BJ (cell line): ENCODE data around the gene XXYLT1. TPM values are rescaled to one million over a fixed set of nuclear protein-coding genes. Genes with fewer than 3 reads are reported as not detected.

ENCODE experiments used
- CTCF ChIA-PET: fragments of 350-600 bp; formaldehyde crosslinking; extraction: SDS; loops from one replicate; lab custom pipeline; 2021; ENCODE audit warnings: antibody characterized with exemption, inconsistent platforms; lab: Yijun Ruan, JAX
- POLR2A ChIA-PET: fragments of 300-600 bp; sonication (Branson Sonifier 250); formaldehyde crosslinking; extraction: SDS; loops from one replicate; lab custom pipeline; 2021; ENCODE audit warnings: antibody characterized with exemption; lab: Charles Lee
- DNase-seq: peaks from one replicate; pipeline ENCODE4 v3.0.0-alpha.2; 2011; ENCODE audit warnings: low read depth
- H3K27me3 ChIP-seq: 2 replicates; pipeline ENCODE4 v1.6.0; 2011; ENCODE audit warnings: low read length; ENCODE audit not compliant: control insufficient read depth, insufficient read depth
- H3K36me3 ChIP-seq: 2 replicates; pipeline ENCODE4 v1.5.1; 2011; ENCODE audit warnings: low read length; ENCODE audit not compliant: control insufficient read depth, insufficient read depth
- H3K4me3 ChIP-seq: 2 replicates; pipeline ENCODE4 v1.5.1; 2011; ENCODE audit warnings: low read depth, mild to moderate bottlenecking, control low read depth, low read length
- polyA plus RNA-seq: library from polyadenylated mRNA; depleted of rRNA; stranded (reverse); fragments of >200 nt; gene quantifications from 2 replicates; pipeline ENCODE4 v1.2.3, GENCODE V29; 2011
- TF ChIP-seq, protein P1 (sequence below): IDR thresholded peaks from 2 replicates; pipeline ENCODE4 v1.5.1; 2011; ENCODE audit warnings: low read depth, mild to moderate bottlenecking, control low read depth, inconsistent platforms, low read length, moderate library complexity; ENCODE audit not compliant: insufficient read depth

XXYLT1 gene
- polyA plus RNA-seq, 1 experiment: 33.5 TPM

DNA sequence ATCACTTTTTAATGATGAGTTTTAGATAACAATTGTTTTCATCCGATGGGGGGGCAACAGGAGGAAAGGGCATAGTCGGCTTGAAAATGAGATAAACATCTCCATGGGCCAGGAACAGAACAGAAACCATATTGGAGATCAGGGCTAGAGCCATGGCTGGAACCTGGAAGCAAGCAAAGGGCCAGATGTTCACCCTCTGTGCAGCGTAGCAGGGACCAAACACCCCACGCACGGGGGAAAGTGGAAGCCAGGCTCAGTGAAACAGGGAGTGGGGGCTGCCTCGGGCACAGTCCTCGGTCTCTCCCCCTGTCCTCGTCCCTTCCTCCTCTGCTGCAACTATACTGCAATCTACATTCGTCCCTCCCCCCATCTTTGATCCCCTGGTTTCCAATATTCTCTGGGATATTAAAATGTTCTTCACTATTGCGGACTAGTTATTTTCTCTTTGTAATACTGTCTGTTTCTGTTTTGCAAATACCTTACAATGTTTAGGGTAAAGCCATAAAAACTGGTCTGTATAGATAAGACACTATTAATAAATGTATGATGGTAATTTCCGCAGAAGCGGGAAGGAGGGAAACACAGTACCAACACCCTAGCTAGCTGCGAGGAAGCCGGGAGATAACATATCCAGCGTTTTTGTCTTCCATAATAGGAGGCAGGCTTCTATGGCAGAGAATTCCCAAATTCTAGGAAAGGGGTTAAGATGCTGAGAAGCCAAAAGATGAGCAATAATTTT lies 121.5 kb downstream of the XXYLT1 start:
- CTCF ChIA-PET: no interaction called here
- no peak for DNase-seq
- Histone ChIP-seq H3K36me3 (no peaks in the 10 kb centered on the region), H3K27me3 (no peaks in the 10 kb centered on the region), H3K4me3 (no peak overlapping the region)
- TF ChIP-seq, protein P1, sequence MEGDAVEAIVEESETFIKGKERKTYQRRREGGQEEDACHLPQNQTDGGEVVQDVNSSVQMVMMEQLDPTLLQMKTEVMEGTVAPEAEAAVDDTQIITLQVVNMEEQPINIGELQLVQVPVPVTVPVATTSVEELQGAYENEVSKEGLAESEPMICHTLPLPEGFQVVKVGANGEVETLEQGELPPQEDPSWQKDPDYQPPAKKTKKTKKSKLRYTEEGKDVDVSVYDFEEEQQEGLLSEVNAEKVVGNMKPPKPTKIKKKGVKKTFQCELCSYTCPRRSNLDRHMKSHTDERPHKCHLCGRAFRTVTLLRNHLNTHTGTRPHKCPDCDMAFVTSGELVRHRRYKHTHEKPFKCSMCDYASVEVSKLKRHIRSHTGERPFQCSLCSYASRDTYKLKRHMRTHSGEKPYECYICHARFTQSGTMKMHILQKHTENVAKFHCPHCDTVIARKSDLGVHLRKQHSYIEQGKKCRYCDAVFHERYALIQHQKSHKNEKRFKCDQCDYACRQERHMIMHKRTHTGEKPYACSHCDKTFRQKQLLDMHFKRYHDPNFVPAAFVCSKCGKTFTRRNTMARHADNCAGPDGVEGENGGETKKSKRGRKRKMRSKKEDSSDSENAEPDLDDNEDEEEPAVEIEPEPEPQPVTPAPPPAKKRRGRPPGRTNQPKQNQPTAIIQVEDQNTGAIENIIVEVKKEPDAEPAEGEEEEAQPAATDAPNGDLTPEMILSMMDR: no peak
- POLR2A ChIA-PET: no interaction called here

DNA sequence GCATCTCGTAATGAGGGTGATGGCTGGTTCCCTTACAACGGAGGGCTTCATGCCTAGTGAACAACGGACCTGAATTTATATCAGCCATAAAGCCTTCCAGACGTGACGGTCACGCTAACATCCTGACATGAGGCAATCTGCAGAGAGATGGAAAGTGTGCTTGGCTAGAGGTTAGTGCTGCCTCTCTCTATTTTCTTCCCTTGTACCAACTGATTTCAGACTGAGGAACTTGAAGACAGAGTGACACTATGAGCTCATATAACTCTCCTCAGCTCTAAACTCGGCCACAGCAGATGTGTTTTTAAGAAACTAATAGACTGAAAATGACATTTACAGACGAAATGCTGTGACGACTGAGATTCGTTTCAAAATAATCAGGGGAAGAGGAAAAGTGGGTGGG lies 122.4 kb downstream of the XXYLT1 start:
- peak overlapping the region; percentile 3; the same call in 1 of the 2 replicates for H3K4me3 ChIP-seq
- ChIA-PET CTCF (interaction anchor here (0.6 to 0.8 kb wide), 2 partner anchors 11 to 38 kb away, joined by 3 to 6 read pairs; no protein-coding TSS in a partner anchor), POLR2A (no interaction called here)
- DNase-seq: peak; percentile 54
- H3K27me3 ChIP-seq: no peaks in the 10 kb centered on the region
- TF ChIP-seq, protein P1: no peak
- no peaks in the 10 kb centered on the region for H3K36me3 ChIP-seq

DNA sequence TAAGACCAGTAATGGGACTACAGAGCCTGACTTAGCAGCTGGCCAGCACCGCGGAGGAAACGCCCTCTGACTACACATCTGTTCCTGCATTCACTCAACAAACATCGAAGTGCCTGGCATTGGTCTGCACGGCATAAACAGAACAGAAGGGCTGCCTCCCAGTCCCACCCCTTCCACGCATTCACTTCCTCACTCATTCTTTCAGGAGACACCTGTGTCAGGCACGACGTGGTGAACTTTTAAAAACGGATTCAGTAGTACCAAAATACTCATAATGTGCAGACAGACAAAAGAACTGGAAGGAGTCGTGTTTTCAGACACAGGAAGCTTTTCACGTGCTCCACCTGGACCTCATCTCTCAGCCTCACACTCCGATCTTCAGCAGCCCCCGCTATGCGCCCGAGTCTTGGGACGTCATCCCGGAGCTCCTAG lies 123.3 kb downstream of the XXYLT1 start:
- TF ChIP-seq, protein P1: no peak
- H3K4me3 ChIP-seq: peak overlapping the region; percentile 0; the same call in 1 of the 2 replicates
- CTCF ChIA-PET: interaction anchor here (0.6 to 1.3 kb wide), 2 partner anchors 77 to 559 kb away, joined by 3 read pairs; no protein-coding TSS in a partner anchor
- H3K36me3 ChIP-seq: no peaks in the 10 kb centered on the region
- H3K27me3 ChIP-seq: no peaks in the 10 kb centered on the region
- POLR2A ChIA-PET: no interaction called here
- peak; percentile 47 for DNase-seq

DNA sequence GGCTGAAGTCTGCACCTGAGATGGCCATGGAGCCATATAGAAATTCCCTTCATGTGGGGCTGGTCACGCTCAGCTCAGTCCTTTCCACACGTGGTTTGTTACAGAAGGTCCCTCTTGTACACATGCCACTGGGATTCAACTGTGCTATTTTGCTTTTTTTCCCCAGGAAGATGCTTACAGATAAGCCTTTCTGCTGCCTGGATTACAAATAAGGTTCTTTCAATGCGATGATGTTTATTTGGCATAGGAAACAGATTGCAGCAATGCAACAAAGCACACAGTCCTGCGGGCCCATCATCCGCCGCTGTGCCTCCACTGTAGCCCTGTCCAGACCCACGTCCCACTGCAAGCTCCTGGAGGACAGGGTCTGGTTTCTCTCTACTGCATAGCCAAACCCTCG lies 124.8 kb downstream of the XXYLT1 start:
- 0 out of 2 replicates have a peak, but pooled peaks cover 1% of the 10 kb centered on the region for H3K36me3 ChIP-seq
- no peak for DNase-seq
- ChIA-PET CTCF (no interaction called here), POLR2A (no interaction called here)
- TF ChIP-seq, protein P1: no peak
- no peak overlapping the region for H3K4me3 ChIP-seq
- H3K27me3 ChIP-seq: no peaks in the 10 kb centered on the region

DNA sequence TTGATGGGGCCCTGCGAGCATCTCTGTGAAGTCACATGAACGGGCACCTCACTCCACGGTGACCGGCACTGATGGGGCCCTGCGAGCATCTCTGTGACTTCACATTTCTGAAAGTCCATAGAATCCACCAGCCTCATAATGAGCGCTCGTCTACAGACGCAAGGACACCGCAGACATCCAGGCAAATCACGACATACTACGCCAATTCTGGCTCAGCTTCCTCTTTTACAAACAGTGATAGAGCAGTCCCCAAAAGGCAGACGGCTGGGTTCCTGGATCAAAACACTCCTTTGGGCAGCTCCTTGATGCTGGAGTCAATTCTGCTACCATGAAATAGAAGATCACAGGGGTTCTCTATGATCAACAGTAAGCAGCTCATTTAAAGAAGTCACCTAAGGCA lies 125.4 kb downstream of the XXYLT1 start:
- H3K36me3 ChIP-seq: 0 out of 2 replicates have a peak, but pooled peaks cover 1% of the 10 kb centered on the region
- POLR2A ChIA-PET: no interaction called here
- no peak for DNase-seq
- CTCF ChIA-PET: no interaction called here
- TF ChIP-seq, protein P1: no peak
- no peak overlapping the region for H3K4me3 ChIP-seq
- no peaks in the 10 kb centered on the region for H3K27me3 ChIP-seq
